ENCODE results near the gene MPDU1.

MPDU1 gene

DNA sequence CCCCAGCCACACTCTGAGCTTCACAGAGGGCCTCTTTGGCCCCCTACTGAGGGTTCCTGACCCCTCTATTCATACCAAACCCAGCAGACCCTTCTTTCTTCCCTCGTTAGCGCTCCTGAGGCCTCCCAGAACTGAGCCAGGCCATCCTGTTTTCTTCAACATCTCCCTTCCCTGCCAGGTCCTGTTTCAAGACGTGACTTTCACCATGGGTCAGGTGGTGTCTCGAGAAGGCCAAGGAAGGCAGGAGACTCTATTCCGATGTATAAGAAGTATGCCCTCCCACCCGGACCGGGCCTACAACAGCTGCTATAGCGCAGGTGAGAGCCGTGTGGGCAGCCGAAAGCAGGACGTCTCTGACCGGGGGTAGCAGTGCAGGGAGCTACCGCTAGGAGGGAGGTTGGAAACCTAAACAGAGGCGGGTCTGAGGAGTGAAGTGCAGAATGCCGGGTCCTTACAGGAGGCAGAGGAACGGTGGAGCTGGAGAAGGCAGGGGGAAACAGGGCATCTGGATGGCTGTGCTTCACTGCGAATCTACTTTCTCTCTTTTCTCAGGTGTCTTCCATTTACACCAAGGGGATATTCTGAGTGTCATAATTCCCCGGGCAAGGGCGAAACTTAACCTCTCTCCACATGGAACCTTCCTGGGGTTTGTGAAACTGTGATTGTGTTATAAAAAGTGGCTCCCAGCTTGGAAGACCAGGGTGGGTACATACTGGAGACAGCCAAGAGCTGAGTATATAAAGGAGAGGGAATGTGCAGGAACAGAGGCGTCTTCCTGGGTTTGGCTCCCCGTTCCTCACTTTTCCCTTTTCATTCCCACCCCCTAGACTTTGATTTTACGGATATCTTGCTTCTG lies 23.3 kb upstream of the MPDU1 start:
- DNase-seq (ENCODE audit: low read depth) = peak; percentile 52

DNA sequence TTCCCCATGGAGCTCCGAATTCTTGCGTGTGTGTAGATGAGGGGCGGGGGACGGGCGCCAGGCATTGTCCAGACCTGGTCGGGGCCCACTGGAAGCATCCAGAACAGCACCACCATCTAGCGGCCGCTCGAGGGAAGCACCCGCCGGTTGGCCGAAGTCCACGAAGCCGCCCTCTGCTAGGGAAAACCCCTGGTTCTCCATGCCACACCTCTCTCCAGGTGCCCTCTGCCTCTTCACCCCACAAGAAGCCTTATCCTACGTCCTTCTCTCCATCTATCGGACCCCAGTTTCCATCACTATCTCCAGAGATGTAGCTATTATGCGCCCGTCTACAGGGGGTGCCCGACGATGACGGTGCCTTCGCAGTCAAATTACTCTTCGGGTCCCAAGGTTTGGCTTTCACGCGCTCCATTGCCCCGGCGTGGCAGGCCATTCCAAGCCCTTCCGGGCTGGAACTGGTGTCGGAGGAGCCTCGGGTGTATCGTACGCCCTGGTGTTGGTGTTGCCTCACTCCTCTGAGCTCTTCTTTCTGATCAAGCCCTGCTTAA lies 22.6 kb upstream of the MPDU1 start:
- peak; percentile 70 for DNase-seq (ENCODE audit: low read depth)

DNA sequence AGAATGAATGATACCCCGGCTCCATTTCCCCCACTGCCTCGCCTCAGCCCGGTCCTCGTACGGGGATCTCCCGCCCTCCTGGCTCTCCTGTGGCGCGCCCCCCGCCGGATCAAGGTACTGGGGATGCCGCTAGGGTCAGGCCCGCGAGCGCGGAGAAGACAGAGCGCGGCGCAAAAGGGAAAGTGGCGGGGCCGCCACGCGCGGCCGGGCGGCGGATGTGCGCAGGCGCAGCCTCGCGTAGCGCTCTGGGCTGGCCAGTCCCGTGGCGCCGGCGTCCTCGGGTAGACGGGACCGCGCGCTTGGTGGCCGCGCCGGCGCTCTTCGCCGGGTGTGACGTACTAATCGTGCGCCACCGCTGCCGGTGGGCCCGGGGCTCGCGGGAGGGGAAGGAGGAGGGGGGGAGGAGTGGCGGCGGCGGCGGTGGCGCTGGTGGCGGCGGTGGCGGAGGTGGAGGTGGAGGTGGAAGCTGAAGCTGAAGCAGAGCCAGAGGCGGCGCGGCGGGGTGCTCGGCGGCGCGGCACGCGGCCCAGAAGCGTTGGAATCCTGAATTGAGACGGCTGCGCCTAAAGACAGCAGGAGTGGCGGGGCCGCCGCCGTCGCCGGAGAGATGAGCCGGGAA lies 22.0 kb upstream of the MPDU1 start, which contains the start of gene SENP3:
Gene SENP3 (plus strand): TSS at position 331 of the 619 bp plus-strand sequence. CDS start 1,158 bp downstream, outside the sequence.
- DNase-seq (ENCODE audit: low read depth) = peak; percentile 81

DNA sequence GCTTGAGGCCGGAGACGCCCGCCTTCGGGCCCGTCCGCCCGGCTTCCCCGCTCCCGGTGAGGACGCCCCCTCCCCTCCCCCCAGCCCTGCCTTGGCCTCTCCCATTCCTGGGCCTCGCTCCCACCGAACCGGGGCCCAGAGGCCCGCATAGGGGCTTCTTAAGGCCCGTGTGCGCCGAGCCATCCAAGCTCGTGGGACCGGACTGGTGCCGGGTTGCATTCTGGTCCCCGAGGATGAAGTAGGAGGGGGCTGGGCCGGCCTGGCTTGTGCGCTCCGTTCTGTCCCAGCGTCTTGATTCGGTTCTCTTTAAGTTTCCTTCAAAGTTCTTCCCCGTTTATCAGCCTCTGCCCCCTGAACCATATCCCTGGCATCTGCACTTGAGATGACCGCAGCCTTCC lies 21.4 kb upstream of the MPDU1 start:
- no peak for DNase-seq (ENCODE audit: low read depth)

DNA sequence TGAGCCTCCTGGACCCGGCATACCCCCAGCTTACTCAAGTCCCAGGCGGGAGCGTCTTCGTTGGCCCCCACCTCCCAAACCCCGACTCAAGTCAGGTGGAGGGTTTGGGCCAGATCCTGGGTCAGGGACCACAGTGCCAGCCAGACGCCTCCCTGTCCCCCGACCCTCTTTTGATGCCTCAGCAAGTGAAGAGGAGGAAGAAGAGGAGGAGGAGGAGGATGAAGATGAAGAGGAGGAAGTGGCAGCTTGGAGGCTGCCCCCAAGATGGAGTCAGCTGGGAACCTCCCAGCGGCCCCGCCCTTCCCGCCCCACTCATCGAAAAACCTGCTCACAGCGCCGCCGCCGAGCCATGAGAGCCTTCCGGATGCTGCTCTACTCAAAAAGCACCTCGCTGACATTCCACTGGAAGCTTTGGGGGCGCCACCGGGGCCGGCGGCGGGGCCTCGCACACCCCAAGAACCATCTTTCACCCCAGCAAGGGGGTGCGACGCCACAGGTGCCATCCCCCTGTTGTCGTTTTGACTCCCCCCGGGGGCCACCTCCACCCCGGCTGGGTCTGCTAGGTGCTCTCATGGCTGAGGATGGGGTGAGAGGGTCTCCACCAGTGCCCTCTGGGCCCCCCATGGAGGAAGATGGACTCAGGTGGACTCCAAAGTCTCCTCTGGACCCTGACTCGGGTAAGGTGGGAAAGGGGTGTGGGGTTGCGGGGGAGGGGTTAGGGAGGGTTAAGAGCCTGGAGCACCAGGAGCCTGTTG lies 20.4 kb upstream of the MPDU1 start:
- DNase-seq (ENCODE audit: low read depth) = no peak

DNA sequence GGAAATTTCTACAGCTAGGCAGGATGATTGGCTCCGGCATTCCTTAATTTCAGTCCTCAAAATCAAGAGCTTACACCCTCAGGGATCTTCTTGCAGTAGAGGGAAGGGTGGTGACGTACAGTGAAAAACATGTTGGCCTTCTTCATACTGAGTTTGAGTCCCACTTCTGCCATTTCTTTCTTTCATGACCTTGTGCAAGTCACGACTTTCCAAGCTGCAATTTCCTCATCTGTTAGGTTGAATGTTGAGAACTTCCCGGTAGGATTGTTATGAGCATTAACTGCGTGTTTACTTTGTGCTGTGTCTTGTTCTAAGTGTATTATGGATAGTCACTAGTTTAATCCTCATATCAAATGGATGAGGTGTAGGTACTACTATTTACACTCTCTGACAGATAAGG lies 14.1 kb upstream of the MPDU1 start:
- no peak for DNase-seq (ENCODE audit: low read depth)

DNA sequence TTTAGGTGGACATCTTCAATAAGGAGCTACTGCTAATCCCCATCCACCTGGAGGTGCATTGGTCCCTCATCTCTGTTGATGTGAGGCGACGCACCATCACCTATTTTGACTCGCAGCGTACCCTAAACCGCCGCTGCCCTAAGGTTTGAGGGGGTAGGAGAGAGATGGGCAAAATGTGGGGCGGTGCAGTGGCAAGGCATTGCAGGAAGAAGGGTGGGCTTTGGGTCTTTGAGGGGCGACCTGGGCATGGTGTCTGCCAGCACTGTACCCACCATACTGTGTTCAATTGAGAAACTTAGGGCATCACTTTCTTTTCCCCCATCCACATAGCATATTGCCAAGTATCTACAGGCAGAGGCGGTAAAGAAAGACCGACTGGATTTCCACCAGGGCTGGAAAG lies 13.3 kb upstream of the MPDU1 start:
- DNase-seq (ENCODE audit: low read depth) = no peak

DNA sequence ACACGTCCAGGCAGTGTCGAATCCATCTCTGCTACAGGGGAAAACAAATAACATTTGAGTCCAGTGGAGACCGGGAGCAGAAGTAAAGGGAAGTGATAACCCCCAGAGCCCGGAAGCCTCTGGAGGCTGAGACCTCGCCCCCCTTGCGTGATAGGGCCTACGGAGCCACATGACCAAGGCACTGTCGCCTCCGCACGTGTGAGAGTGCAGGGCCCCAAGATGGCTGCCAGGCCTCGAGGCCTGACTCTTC lies 11.4 kb upstream of the MPDU1 start:
- DNase-seq (ENCODE audit: low read depth) = no peak

DNA sequence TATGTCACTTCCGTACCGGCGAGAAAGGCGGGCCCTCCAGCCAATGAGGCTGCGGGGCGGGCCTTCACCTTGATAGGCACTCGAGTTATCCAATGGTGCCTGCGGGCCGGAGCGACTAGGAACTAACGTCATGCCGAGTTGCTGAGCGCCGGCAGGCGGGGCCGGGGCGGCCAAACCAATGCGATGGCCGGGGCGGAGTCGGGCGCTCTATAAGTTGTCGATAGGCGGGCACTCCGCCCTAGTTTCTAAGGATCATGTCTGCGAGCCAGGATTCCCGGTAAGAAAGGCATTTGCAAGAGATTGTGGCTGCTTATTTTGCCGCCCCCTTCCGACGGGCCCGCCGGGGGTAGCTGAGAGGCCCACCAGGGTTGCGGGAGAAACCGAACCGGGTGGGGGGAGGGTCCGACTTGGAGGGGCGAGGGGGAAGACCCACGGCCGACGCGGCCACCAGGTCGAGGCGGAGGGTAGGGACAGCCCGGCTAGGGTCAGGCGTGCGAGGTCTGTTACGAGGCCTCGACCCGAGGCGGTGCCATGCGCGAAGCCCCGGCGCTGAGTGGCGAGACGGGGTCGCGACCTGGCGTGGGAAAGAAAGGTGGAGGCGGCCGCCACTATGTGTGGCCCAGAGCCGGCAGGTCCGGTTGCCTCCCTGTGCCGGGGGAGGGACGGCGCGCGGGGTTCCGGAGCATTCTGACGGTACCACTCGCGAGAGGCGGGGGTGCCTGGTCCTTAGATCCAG lies 10.9 kb upstream of the MPDU1 start:
- peak; percentile 99 for DNase-seq (ENCODE audit: low read depth)

DNA sequence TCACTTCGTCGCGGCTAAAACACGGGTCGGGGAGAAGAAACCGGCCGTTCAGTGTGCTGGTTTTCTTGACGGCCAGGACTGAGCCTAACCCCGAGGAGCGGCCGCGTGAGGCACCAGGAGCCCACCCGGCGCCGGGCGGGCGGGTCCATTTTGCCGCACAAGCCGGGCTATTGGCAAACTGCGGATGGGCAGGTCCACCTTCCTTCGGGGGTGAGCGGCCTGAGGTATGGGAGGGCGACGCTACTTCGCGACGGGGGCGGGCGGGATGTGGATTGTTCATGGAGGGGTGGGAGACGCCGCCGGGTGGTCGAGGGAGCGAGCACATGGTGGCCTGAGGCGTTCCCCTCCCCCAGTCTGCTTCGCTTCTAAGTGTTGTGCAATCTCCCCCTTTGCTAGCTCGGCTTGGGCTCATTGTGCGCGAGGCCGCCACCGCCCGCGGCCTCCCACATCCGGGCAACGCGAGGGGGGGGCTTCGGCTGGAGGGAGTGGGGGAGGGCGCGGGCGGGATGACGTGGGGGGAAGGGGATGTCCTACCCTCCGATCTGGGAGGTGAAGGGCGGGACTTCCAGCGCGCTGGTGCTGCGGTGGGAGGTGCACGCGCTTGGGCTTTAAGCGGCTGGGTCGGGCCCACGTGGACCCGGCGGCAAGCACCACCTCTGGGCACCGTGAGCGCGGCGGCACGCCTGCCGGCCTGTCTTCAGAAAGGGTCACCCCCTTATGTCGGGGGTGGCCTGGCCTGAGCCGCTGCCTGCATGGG lies 10.2 kb upstream of the MPDU1 start:
- DNase-seq (ENCODE audit: low read depth) = peak; percentile 91

DNA sequence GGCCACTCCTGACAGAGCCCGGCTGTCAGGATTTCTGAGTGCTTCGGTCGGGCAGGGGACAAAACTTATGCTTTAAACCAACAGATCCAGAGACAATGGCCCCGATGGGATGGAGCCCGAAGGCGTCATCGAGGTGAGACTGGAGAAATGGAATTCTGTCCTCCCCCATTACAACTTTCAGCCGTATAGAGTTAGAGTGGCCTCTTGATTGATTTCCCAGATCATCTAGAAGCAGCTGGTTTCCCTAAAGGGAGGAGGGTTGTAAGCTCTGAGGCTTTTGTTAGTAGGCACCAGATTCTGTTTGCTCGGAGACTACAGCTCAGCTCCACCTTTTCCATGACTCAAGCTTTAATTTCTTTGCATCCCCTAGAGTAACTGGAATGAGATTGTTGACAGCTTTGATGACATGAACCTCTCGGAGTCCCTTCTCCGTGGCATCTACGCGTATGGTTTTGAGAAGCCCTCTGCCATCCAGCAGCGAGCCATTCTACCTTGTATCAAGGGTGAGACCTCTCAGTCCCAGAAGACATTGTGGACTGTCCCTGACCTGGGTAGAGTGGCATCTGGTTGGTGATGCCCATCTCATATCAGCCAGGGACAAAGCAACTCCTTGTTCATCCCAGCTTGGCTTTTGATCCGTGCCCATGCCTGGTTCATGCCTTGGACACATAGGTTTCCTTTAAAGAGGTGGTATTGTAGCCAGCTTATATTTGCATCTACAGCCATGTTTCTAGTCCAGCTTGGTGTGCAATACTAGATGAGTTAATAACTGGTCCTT lies 9.3 kb upstream of the MPDU1 start:
- peak; percentile 53 for DNase-seq (ENCODE audit: low read depth)

DNA sequence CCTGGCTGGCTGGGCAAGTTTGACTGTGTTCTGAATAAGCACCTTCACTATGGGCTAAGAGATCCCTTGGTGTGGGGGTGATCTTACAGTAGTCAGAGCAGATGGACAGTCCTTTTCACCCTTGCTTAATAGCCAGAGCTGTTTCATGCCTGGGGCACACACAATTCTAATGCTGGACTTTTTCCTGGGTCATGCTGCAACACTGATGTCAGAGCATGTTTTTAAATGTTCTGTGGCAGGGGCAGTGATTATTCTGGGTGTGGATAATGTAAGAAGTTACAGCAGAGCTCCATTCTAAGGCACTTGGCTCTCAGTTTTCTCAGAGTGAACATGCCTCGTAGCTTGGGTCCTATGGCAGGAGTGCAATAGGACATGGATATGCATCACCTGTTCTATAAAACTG lies 8.2 kb upstream of the MPDU1 start:
- DNase-seq (ENCODE audit: low read depth) = no peak

DNA sequence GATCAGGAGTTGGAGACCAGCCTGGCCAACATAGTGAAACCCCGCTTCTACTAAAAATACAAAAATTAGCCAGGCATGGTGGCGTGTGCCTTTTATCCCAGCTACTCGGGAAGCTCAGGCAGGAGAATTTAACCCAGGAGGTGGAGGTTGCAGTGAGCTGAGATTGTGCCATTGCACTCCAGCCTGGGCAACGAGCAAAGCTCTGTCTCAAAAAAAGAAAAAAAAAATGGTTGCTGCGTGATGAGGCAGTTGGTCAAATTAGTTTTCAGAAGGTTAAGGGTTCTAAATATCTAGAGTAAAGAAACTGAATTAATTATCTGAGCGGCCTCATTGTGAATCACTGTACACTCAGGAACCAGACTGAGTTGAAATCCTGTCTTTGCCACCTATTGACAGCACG lies 7.7 kb upstream of the MPDU1 start:
- no peak for DNase-seq (ENCODE audit: low read depth)

DNA sequence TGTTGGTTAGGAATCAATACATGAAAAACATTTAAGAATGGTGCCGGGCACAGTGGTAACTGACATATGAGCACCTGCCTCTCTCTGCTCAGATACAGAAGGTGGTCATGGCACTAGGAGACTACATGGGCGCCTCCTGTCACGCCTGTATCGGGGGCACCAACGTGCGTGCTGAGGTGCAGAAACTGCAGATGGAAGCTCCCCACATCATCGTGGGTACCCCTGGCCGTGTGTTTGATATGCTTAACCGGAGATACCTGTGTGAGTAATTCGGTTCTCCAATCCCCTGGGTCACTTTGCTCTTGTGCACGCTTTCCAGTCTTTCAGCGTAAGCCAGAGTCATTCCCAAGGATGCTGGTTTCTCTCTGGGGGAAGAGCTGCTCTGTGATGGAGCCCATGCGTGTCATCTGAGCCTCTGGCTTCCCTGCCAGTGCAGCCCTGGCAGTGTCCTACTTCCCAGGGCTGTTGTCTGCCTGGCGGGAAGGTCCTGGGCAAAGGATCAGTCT lies 7.2 kb upstream of the MPDU1 start:
- DNase-seq (ENCODE audit: low read depth) = no peak

DNA sequence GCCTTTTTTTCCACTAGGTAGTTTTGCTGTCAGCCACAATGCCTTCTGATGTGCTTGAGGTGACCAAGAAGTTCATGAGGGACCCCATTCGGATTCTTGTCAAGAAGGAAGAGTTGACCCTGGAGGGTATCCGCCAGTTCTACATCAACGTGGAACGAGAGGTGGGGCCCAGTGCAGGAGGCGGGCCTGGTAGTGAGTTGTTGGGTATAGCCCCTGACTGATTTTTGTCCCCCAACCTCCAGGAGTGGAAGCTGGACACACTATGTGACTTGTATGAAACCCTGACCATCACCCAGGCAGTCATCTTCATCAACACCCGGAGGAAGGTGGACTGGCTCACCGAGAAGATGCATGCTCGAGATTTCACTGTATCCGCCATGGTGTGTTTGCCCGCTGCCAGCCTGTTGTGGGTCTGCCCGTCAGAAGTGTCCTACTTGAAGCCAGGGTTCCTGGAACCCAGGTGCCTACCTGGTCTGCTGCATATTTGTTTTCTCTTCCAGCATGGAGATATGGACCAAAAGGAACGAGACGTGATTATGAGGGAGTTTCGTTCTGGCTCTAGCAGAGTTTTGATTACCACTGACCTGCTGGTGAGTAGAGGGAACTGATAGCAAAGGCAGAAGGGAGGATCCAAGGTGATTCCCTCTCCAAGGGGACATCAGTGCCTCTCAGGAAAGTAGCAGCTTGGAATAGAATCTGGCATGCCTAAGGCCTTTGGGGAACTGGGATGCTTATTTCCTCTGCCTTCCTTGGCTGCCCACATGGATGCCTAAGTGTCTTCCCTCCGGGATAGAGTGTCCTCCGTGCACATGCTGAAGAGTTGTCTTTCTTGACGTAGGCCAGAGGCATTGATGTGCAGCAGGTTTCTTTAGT lies 6.1 kb upstream of the MPDU1 start:
- no peak for DNase-seq (ENCODE audit: low read depth)

DNA sequence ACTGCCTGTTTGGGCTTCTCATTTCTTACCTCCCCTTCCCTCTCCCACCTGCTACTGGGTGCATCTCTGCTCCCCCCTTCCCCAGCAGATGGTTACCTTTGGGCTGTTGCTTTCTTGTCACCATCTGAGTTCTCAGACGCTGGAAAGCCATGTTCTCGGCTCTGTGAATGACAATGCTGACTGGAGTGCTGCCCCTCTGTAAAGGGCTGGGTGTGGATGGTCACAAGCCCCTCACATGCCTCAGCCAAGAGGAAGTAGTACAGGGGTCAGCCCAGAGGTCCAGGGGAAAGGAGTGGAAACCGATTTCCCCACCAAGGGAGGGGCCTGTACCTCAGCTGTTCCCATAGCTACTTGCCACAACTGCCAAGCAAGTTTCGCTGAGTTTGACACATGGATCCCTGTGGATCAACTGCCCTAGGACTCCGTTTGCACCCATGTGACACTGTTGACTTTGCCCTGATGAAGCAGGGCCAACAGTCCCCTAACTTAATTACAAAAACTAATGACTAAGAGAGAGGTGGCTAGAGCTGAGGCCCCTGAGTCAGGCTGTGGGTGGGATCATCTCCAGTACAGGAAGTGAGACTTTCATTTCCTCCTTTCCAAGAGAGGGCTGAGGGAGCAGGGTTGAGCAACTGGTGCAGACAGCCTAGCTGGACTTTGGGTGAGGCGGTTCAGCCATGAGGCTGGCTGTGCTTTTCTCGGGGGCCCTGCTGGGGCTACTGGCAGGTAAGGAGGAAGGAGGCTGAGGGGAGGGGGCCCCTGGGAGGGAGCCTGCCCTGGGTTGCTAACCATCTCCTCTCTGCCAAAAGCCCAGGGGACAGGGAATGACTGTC lies 4.4 kb upstream of the MPDU1 start, which contains the start of gene CD68:
Gene CD68 (plus strand): TSS at position 638 of the 833 bp plus-strand sequence. CDS start 40 bp downstream, at position 678.
- DNase-seq (ENCODE audit: low read depth) = peak; percentile 93

DNA sequence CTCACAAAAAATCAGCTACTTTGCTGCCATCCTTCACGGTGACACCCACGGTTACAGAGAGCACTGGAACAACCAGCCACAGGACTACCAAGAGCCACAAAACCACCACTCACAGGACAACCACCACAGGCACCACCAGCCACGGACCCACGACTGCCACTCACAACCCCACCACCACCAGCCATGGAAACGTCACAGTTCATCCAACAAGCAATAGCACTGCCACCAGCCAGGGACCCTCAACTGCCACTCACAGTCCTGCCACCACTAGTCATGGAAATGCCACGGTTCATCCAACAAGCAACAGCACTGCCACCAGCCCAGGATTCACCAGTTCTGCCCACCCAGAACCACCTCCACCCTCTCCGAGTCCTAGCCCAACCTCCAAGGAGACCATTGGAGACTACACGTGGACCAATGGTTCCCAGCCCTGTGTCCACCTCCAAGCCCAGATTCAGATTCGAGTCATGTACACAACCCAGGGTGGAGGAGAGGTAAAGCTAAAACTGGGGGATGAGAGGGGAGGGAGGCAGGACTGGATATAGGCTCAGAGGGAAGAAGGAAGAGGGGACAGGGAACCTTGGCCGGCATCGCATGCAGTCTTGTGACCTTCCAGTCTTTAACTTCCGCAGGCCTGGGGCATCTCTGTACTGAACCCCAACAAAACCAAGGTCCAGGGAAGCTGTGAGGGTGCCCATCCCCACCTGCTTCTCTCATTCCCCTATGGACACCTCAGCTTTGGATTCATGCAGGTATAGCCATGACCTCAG lies 3.6 kb upstream of the MPDU1 start:
- DNase-seq (ENCODE audit: low read depth) = no peak
